Peyer's patch (tissue), 4 donors: Measurements from ENCODE around the gene WNK4.

Experiments
- CTCF ChIP-seq, 6 experiments: fragments of 450-650 bp in 4 of 6; fragments of 200-600 bp in 2 of 6; sonication (generic) in 1 of 6; IDR thresholded peaks; one replicate each; pipeline ENCODE4 v1.5.1; 2017 to 2019; ENCODE audit warnings: antibody characterized with exemption in 6 of 6, mild to moderate bottlenecking in 3 of 6, moderate library complexity in 1 of 6
- POLR2A ChIP-seq, 2 donors: fragments of 450-650 bp; IDR thresholded peaks; one replicate each; pipeline ENCODE4 v1.5.1; 2017; ENCODE audit warnings: antibody characterized with exemption in 2 of 2, mild to moderate bottlenecking in 2 of 2, moderate library complexity in 2 of 2

- TF ChIP-seq CTCF (IDR thresholded peaks at IDR 0.05) (no peak), POLR2A (IDR thresholded peaks at IDR 0.05) (no peak)
Observed at GRCh38 chr17:42783062-42783790, 2.8 kb downstream of the WNK4 start.
